Left renal pelvis (tissue), 4 donors: ENCODE data around the gene MYBL2. TPM values are rescaled to one million over a fixed set of nuclear protein-coding genes. Genes with fewer than 3 reads are reported as not detected.
"Not testable (repeated sequence)": the region's sequence is repeated elsewhere in the genome, so short reads cannot be mapped to it uniquely, and the experiment has no call there.

ENCODE experiments used
- DNase-seq, 4 donors: peaks; one replicate each; pipeline ENCODE4 v3.0.0-alpha.2; 2013; ENCODE audit warnings: low read depth in 4 of 4, low spot score in 3 of 4
- polyA plus RNA-seq, 4 donors: library from polyadenylated mRNA; unstranded; fragments of 120-200 nt; gene quantifications; one replicate each; pipeline ENCODE4 v1.2.1, GENCODE V29; 2013; ENCODE audit not compliant: insufficient read length in 4 of 4

Gene MYBL2
- polyA plus RNA-seq: 10 to 100 TPM; 19.2 to 27.5 (median 25.1) TPM

DNA sequence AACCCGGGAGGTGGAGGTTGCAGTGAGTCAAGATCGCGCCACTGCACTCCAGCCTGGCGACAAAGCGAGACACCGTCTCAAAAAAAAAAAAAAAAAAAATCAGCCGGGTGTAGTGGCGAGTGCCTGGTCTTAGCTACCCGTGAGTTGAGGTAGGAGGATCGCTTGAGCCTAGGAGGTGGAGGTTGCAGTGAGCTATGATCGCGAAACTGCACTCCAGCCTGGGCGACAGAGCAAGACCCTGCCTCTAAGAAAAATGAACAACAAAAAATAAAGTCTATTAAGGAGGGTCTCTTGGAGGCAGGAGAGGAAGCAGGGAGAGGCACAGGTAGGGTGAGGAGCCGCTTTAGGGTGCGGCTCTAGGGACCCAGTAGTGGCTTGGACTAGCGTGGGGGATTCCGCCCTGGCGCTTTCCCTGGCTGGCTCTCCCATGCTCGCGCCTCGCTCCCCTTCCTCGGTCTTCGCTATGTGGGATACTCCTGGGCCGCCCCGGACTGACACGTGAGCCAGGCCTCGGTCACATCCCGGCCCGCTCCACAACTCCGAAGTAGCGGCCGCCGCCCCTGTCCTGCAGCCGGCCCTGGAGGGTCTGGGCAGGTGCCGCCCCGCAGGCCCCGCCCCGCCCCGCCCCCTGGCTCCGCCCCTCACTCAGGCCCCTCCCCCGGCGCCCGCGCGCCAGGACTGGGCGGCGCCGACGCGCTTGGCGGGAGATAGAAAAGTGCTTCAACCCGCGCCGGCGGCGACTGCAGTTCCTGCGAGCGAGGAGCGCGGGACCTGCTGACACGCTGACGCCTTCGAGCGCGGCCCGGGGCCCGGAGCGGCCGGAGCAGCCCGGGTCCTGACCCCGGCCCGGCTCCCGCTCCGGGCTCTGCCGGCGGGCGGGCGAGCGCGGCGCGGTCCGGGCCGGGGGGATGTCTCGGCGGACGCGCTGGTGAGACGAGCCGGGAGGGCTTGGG, at the start of gene MYBL2:
Gene MYBL2, plus strand, starts transcription at position 739 of the 953 bp plus-strand sequence. Its CDS starts 170 bp downstream, at position 909.
- peak in 2 of 4 donors; percentile 47 to 54 for DNase-seq

DNA sequence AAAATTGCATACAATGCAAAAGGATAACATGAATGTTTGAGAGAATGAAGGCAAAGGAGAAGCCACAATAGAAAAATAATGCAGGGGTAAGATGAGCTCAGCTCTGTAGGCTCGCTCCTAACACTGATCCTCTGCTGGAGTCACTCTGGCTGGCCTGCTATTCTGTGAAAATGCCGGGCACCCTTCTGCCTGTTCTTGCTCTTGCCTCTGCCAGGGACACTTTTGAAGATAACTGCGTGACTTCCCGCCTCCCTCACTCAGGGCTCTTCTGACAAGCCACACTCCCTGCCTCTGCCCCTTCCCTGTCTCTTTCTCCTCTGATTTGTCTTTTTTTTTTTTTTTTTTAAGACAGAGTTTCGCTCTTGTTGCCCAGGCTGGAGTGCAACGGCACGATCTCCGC, 35.3 kb upstream of the MYBL2 start:
- no peak for DNase-seq

DNA sequence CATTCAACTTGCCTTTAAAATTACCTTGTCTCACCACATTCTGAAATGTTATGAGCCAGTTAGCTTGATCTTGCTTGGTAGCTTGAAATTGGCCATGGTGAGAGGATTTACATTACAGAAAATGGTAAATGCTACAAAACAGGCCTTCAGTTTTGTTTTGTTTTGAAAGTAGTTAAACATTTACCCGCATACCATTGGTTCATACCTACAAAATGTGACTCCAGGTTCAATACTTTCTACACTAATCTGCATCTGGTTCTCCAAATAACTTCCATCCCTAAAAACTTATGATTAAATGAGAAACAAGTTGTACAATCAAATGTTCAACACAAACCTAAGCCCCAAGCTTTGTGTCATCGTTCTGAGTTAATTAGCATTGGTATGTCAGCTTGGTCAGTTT, 30.5 kb upstream of the MYBL2 start:
- DNase-seq: no peak

DNA sequence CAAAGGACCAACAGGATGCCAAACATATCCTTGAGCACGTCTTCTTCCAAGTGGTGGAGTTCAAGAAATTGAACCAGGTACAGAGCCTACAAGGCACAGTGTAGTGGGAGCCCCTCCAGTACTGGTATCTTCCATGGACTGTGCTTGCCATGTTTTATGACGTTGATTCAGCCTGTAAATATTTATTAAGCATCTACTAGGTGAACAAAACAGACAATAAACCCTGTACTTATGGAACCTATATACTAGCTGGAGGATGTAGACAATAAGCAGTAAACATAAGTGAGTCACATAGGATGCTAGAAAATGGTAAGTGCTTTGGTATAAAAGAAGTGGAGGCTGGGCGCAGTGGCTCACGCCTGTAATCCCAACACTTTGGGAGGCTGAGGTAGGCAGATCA, 24.4 kb upstream of the MYBL2 start:
- no peak for DNase-seq

DNA sequence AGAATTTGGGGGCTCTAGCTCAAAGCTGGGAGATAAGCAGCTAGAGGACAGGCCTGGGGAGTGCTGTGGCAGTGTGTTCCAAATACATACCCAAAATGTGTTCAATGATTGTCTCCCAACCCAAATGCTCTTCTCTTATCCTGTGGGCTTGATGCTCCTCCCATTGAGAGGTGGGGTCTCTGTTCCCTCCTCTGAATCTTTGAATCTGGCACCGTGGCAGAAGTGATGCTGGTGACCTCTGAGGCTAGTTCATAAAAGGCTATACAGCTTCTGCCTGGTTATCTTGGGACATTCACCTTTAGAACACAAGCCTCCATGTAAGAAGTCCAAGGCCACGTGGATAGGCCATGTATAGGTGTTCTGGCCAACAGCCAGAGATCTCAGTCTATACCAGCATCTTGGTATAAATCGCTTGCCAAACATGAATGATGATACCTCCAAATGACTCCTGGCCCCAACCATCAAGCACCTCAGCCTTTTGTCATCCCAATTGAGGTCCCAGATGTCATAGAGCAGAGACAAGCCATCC, 15.9 kb upstream of the MYBL2 start:
- DNase-seq: no peak

DNA sequence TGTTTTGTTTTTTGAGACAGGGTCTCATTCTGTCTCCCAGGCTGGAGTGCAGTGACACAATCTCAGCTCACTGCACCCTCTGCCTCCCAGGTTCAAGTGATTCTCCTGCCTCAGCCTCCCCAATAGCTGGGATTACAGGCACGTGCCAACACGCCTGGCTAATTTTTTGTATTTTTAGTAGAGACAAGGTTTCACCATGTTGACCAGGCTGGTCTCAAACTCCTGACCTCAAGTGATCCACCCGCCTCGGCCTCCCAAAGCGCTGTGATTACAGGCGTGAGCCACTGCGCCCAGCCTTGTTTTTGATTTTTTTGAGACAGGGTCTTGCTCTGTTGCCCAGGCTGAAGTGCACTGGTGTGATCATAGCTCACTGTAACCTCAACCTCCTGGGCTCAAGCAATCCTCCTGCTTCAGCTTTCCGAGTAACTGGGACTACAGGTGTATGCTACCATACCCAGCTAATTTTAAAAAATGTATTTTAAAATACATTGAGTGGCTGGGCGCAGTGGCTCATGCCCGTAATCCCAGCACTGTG, 15.2 kb upstream of the MYBL2 start:
- DNase-seq: not testable (repeated sequence)

DNA sequence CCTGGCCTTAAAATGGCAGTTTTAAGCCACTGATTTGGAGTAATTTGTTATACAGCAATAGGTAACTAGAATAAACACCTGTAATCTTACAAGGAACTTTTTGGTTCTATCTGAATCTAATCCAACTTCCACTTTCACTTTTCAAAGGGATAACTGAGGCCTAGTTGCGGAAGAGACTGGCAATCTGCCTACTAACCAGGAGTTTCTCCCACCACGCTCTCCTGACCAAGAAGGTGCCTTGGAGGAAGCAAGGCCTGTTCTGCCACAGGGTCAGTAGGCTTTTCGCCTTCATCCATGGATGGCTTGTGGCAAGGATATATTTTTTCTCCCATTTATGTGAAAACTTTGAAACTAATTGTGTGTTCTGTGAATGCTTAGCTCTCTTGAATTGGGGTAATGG, 12.9 kb upstream of the MYBL2 start:
- DNase-seq: no peak

DNA sequence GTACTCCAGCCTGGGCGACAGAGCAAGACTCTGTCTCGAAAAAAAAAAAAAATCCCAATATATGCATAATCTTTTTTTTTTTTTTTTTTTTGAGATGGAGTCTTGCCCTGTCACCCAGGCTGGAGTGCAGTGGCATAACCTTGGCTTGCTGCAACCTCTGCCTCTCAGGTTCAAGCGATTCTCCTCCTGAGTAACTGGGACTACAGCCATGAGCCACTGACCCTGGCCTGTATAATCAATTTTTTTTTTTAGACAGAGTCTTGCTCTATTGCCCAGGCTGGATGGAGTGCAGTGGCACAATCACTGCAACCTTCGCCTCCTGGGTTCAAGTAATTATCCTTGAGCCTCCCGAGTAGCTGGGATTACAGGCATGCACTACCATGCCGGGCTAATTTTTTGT, 11.7 kb upstream of the MYBL2 start:
- not testable (repeated sequence) for DNase-seq

DNA sequence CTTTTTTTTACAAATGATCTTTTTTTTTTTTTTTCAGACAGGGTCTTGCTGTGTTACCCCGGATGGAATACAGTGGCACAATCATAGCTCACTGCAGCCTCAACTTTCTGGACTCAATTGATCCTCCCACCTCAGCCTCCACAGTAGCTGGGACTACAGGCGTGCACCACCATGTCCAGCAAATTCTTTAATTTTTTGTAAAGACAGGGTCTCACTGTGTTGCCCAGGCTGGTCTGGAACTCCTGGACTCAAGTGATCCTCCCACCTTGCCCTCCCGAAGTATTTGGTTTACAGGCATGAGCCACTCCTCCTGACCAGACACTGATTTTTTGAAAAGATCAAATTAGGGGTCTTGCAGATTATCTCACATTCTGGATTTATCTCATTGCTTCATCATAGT, 11.0 kb upstream of the MYBL2 start:
- no peak for DNase-seq

DNA sequence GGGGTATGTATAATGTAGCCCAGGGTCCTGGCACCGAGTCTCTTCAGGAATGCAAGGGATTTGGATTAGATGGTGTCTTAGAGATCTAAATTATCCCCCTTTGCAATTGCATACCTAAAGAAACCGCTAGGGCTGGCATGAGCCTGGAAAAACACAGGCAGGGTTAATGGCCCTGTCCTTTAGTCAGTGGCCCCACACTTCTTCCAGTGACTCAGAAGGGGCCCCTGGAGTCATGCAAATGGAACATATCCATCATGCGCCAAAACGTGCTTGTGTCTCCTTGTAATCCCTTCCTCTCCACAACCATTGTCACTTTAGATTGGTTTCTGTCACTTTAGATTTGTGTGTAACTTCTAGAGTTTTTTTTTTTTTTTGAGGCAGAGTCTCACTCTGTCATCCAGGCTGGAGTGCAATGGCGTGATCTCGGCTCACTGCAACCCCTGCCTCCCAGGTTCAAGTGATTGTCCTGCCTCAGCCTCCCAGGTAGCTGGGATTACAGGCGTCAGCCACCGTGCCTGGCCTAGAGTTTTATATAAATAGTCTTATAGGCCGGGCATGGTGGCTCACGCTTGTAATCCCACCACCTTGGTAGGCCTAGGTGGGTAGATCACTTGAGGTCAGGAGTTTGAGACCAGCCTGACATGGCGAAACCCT, 8.7 kb upstream of the MYBL2 start:
- no peak for DNase-seq

DNA sequence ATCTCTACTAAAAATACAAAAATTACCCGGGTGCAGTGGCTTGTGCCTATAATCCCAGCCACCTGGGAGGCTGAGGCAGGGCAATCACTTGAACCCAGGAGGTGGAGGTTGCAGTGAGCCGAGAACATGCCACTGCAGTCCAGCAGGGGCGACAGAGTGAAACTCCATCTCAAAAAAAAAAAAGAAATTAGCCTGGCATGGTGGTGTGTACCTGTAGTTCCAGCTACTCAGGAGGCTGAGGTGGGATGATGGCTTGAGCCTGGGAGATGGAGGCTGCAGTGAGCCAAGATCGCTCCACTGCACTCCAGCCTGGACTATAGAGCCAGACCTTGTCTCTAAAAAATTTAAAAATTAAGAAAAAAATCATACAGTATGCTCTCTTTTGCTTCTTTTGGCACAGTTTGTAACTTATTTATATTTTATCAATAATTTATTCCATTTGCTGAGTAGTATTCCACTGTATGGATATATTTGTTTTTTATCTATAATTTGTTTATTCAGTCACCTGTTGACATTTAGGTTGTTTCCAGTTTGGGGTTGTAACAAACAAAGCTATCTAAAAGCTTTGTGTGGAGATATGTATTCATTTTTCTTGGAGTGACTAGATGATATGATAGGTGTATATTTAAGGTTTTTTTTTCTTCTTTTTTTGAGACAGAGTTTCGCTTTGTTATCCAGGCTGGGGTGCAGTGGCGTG, 8.0 kb upstream of the MYBL2 start:
- DNase-seq: no peak

DNA sequence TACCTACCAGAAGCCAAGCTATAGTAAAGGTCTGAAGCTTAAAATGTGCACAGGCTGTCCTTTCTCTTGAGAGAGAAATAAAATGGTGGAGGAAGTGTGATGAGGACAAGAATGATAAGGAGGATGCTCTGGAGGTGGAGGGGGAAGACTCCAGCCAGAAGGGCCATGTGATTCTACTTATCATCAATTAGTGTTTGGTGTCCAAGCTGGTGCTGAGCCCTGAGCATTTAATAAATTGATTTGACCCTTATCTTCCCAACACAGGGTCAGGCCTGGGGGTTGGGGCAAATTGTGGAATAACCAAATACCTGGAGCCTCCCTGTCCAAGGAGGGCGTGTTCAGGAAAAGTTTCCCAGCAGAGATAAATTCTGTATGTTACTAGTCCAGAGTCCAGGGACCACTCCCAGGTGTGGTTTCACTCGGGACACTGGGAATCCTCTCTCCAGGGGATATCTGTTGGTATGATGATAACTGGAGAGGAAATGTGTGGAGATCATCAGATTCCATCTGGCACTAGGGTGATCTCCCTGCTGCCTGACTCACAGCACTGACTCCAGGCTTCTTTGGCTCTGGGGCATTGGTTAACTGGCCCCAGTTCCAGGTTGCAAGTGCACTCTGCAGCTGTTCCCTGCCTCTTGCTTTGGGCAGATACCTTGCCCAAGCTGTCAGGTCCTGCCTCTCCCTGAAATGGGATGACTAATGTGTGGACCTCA, 3.8 kb upstream of the MYBL2 start:
- DNase-seq: no peak

DNA sequence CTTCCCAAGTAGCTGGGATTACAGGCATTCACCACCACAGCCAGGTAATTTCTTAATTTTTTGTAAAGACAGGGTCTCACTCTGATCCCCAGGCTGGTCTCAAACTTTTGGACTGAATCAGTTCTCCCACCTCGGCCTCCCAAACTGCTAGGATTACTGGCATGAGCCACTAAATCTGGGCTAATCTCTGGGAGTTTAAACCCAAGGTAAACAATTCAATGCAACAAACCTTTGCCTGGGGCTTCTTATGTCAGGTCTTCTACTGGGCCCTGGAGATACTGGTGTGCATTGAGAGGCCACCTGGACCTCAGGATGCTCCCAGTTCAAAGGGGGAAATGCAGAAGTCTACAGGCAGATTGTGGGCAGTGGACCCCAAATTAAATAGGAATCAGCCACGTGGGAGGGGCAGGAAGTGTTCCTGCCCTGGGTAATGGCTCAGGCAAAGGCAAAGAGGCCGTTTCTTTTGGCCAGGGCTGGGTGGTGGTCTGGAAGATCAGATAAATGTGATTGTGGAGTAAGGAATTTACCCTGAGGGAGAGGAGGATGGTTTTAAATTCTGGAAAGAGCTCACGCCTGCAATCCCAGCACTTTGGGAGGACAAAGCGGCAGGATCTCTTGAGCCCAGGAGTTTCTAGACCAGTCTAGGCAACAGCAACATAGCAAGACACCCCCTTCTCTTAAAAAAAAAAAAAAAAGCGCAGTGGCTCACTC, 1.3 kb upstream of the MYBL2 start:
- DNase-seq: no peak

DNA sequence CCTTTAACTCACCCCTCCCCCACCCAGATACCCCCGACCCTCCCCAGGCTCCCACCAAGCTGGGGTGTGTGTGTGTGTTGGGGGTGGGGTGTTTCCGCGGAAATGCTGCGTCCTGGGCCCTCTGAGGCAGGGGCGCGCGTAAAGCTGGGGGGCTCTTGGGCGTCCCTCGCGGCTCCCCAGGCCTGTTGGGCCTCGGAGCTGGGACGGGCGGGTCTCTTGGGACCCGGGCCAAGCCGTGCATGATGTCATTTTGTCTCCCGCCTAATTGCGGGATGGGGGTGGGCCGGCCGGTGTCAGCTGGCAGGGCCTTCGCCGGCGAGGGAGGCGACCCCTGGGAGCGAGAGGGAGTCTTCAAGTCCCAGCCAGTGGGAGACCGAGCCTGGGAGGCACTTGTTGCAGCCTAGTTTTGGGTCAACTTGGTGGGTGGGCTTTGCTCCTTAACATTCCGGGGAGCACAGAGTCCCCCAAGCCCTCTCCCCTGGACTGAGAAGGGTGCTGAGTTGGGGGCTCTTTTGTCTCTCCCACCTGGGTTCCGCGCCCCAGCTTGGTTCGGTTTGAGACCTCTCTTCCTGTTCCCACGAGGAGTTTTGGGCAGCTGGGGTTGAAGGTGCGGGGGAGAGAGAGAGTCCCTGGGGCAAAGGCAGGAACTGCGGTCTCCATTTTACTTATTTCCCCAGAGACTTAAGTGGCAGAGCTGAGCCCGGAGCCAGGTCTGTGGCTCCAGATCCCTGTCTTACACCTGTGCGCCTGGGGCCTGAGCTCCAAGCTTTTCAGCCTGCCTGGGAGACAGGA, 623 bp downstream of the MYBL2 start:
- no peak for DNase-seq

DNA sequence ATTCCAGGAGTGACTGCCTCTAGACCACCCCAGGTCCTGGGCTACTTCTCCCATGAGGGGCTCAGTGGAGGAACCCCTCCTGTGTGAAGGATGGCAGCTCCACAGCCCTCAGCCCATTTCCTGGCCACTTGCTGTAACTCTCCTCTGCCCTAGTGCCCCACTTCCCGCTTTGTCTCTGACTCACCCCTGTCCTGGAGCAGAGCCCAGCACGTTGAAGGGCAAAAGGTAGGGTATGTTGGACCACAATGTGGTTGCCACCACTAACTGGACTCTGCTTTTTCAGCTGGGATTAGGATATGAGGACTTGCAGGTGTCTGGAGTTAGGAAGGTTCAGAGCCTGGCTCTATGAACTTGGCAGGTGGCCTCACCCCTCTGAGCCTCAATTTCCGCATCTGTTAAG, 2.4 kb downstream of the MYBL2 start:
- no peak for DNase-seq

DNA sequence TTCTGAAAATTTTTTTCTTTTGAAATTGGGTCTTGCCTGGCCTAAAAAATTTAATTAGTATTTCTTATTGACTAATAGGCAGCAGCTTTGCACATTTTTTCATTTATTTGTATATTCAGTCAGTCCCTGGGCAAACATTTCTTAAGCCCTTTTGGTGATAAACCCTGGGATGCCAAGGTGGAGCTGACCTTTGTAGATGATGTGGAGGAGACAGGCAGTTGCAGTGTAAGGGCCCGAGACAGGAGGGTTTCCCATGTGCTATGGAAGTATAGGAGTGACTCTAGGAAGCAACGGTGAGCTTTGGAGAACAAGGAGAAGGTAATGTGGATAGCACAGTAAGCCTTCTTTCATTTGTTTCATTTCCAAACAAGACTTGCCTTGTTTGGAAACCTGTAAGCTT, 3.5 kb downstream of the MYBL2 start:
- DNase-seq: no peak

DNA sequence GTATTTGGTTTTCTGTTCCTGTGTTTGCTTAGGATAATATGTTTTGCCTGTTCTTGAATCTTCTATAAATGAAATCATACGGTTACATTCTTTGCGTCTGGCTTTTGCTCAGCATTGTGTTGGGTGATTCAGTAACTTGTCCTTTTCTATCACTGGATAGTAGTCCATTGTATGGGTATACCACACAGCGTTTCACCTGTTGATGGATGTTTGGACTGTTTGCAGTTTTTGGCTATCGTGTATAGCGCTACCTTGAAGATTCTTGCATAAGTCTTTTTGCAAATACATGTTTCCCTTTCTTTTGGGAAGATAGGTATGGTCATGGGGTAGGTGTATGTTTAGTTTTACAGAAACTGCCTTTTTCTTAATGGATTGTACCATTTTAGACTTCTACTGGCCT, 9.5 kb downstream of the MYBL2 start:
- no peak for DNase-seq

DNA sequence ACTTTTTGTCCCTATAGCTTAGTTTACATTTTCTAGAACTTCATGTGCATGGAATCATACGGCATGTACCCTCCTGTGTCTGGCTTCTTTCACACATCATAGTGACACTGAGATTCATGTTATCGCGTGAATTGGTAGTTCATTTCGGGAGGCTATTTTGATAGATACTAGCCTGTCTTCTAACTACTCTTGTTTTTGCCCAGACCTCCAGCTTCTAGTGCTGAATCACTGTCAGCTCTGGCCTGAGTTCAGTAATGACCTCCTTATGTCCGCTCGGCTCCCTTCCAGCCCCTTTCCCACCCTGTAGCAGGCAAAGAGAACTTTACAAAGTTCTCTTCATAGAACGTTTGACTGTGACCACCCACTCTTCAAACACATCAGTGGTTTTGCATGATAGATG, 14.1 kb downstream of the MYBL2 start:
- no peak for DNase-seq

DNA sequence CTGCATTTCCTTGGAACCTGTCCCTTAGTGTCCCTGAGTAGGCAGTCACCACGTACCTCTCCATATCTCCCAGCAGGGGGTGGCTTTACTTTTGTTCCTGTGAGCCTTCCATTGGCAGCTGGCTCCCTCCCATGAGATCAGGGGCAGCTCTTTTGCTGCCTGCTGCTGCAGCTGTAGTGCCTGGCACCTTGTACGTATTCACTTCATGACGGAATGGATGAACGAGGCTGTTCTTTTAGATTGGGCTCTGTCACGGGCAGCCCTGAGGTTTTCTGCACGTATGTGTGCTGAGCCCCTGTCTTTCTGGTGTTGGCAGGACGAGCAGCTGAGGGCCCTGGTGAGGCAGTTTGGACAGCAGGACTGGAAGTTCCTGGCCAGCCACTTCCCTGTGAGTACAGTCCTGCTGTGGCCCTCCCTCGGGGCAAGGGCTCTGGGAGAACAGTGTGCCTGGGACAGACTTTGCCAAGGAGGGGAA, 14.6 kb downstream of the MYBL2 start:
- DNase-seq: no peak
